Nephron progenitor cell (in vitro differentiated cells): ENCODE results near the gene ASTN2.

Source experiments
- DNase-seq: peaks from one replicate; pipeline ENCODE4 v3.0.0; 2021
- H3K27ac Mint-ChIP-seq: 2 replicates; pipeline ENCODE4 v1.8.0; 2021; ENCODE audit warnings: mild to moderate bottlenecking, moderate library complexity, mixed read lengths
- H3K27me3 Mint-ChIP-seq: 2 replicates; pipeline ENCODE4 v1.8.0; 2021; ENCODE audit warnings: mild to moderate bottlenecking, low read depth, mixed read lengths; ENCODE audit not compliant: poor library complexity
- H3K36me3 Mint-ChIP-seq: 2 replicates; pipeline ENCODE4 v1.8.0; 2021; ENCODE audit warnings: low read depth, mixed read lengths
- H3K4me1 Mint-ChIP-seq: 2 replicates; pipeline ENCODE4 v1.8.0; 2021; ENCODE audit warnings: mixed read lengths
- H3K4me3 Mint-ChIP-seq: 2 replicates; pipeline ENCODE4 v1.8.0; 2021; ENCODE audit warnings: mild to moderate bottlenecking, moderate library complexity, mixed read lengths
- H3K9me3 Mint-ChIP-seq: 2 replicates; pipeline ENCODE4 v1.8.0; 2021; ENCODE audit warnings: mild to moderate bottlenecking, moderate library complexity, mixed read lengths
- TF ChIP-seq, protein P1 (sequence below): fragments of 200-600 bp; sonication (generic); IDR thresholded peaks from 2 replicates; pipeline ENCODE4 v1.5.0; 2021; ENCODE audit warnings: antibody characterized with exemption

Gene ASTN2

DNA sequence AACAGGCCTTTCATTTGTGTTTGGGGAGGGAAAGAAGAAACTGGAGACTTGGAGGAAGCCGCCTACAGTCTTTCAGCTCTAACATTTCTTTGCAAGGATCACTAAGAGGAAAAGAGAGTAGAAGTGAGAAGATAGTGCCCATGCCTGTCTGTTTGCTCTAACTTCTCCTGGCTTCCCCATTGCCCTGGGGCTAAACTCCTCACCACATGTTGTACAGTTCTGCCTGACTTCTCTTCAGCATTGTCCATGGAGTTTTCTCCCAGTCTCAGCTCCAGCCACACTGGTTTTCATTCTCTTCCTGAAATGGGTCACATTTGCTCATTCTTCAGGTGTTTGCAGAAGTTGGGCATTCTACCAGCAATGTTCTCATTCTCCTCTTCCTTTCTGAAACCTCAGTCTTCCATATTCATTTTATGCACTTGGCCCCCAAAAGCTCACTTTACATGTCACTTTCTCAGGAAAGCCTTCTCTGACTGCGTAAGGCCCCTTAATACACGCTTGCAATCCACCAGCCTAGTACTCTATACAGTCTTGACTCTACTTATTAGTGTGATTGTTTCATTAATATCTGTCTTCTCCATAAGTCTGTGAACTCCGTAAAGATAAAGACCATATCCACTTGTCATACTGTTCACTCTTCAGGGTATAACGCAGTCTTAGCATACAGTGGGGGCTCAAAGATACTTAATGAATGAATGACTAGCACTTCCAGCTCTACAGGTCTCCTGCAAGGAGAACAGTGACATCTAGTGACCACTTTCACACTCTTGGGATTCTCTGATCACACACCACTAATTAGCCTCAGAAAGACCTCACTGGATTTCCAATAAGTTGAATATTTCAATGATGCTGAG is 768.0 kb downstream of the ASTN2 start:
- H3K4me3 Mint-ChIP-seq, result no peak overlapping the region
- peaks cover 6% of the 10 kb centered on the region for H3K4me1 Mint-ChIP-seq
- H3K9me3 Mint-ChIP-seq, result no peaks in the 10 kb centered on the region
- H3K27me3 Mint-ChIP-seq, result no peaks in the 10 kb centered on the region
- DNase-seq, result no peak
- H3K36me3 Mint-ChIP-seq, result peaks cover 7% of the 10 kb centered on the region
- H3K27ac Mint-ChIP-seq, result no peak overlapping the region
- TF ChIP-seq, protein P1, sequence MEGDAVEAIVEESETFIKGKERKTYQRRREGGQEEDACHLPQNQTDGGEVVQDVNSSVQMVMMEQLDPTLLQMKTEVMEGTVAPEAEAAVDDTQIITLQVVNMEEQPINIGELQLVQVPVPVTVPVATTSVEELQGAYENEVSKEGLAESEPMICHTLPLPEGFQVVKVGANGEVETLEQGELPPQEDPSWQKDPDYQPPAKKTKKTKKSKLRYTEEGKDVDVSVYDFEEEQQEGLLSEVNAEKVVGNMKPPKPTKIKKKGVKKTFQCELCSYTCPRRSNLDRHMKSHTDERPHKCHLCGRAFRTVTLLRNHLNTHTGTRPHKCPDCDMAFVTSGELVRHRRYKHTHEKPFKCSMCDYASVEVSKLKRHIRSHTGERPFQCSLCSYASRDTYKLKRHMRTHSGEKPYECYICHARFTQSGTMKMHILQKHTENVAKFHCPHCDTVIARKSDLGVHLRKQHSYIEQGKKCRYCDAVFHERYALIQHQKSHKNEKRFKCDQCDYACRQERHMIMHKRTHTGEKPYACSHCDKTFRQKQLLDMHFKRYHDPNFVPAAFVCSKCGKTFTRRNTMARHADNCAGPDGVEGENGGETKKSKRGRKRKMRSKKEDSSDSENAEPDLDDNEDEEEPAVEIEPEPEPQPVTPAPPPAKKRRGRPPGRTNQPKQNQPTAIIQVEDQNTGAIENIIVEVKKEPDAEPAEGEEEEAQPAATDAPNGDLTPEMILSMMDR, result peak; percentile 55

GRCh38 chr9:116644091-116644688 is 770.7 kb downstream of the ASTN2 start:
- TF ChIP-seq, protein P1, result no peak
- Mint-ChIP-seq H3K4me3 (no peak overlapping the region), H3K4me1 (peaks cover 6% of the 10 kb centered on the region), H3K36me3 (no peaks in the 10 kb centered on the region), H3K27me3 (peaks cover 3% of the 10 kb centered on the region), H3K9me3 (no peaks in the 10 kb centered on the region), H3K27ac (no peak overlapping the region)
- DNase-seq, result no peak

GRCh38 chr9:116643691-116644090 is 771.2 kb downstream of the ASTN2 start:
- H3K36me3 Mint-ChIP-seq, result no peaks in the 10 kb centered on the region

DNA sequence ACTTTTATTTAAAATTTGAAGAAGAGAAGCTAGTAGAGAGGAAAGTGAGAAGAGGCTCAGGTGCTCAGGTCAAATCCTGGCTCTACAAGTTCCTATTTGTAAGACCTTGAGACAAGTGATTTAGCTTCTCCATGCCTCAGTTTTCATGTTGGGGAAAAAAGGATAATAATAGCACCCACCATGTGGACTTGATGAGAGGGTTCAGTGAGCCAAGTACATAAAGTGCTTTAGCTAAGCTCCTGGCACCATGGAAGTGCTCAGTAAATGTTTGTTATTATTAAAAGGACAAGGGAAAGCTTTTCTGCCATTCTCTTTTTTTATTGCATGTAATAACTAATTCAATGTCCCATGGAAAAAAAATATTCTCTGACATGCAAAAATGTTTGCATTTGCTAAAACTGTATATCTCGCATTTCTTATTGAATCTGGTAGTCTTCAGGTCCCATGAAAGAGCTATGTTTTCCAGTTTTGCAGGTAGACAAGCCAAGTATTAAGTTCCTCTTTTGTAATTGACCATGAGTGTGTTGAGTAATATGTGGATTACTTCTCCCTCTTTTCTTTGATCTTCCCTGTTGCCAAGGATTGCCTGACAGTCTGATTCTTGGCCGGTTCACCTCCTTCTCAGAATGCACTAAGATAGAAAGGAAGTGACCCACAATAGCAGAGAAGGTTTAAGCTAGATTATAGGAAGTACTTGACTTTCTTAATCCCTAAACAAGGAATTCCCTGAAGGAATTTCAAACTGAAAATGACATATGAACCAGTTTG is 773.4 kb downstream of the ASTN2 start:
- TF ChIP-seq, protein P1, result no peak
- DNase-seq, result no peak
- Mint-ChIP-seq H3K36me3 (no peaks in the 10 kb centered on the region), H3K4me1 (no peaks in the 10 kb centered on the region), H3K27me3 (peaks cover 3% of the 10 kb centered on the region), H3K9me3 (no peaks in the 10 kb centered on the region), H3K4me3 (no peak overlapping the region), H3K27ac (no peak overlapping the region)

More at GRCh38 chr9:116643691-116644090, 771.2 kb downstream of the ASTN2 start:
- Mint-ChIP-seq H3K4me1 (peaks cover 6% of the 10 kb centered on the region), H3K4me3 (no peak overlapping the region), H3K27ac (no peak overlapping the region), H3K9me3 (no peaks in the 10 kb centered on the region), H3K27me3 (peaks cover 3% of the 10 kb centered on the region)
- DNase-seq, result no peak
- TF ChIP-seq, protein P1, result no peak

GRCh38 chr9:116639251-116639741 is 775.6 kb downstream of the ASTN2 start:
- no peaks in the 10 kb centered on the region for H3K9me3 Mint-ChIP-seq
- no peaks in the 10 kb centered on the region for H3K4me1 Mint-ChIP-seq
- TF ChIP-seq, protein P1, result no peak
- H3K4me3 Mint-ChIP-seq, result no peak overlapping the region
- no peak for DNase-seq
- H3K27ac Mint-ChIP-seq, result no peak overlapping the region
- no peaks in the 10 kb centered on the region for H3K36me3 Mint-ChIP-seq
- H3K27me3 Mint-ChIP-seq, result peaks cover 3% of the 10 kb centered on the region
